GM12892 (cell line): ENCODE data around the gene TAOK1.

Experiments
- POLR2A ChIP-seq: IDR thresholded peaks from 2 replicates; pipeline ENCODE4 v1.6.1; 2011; ENCODE audit warnings: low read depth, low read length, control low read depth
- POLR2AphosphoS5 ChIP-seq: IDR thresholded peaks from 2 replicates; pipeline ENCODE4 v1.6.1; 2011; ENCODE audit warnings: low read depth, low read length, control low read depth
- TAF1 ChIP-seq: IDR thresholded peaks from 2 replicates; pipeline ENCODE4 v1.6.1; 2011; ENCODE audit warnings: low read depth, mild to moderate bottlenecking, control low read depth, low read length, borderline replicate concordance

GRCh38 chr17:29401258-29401657 lies 11.1 kb downstream of the TAOK1 start:
- TF ChIP-seq POLR2A, result no peak
- TF ChIP-seq POLR2AphosphoS5, result no peak
- TF ChIP-seq TAF1, result no peak
